ENCODE results near the gene ACOT7.

ACOT7 gene

DNA sequence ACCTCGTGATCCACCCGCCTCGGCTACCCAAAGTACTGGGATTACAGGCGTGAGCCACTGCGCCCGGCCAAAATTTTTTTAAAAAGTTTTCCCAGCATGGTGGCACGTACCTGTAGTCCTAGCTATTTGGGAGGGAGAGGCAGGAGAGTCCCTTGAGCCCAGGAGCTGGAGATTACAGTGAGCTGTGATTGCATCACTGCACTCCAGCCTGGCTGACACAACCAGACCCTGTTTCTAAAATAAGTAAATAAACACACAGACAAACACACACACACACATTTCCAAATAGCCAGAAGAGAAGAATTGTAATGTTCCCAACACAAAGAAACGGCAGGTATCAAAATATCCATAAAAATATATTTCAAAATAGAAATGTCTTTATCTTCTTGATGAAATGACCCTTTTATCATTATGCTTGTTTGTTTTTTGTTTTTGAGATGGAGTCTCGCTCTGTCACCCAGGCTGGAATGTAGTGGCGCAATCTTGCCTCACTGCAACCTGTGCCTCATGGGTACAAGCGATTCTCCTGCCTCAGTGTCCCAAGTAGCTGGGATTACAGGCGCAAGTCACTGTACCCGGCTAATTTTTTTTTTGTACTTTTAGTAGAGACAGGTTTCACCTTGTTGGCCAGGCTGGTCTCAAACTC is 16.8 kb upstream of the ACOT7 start:
- Histone ChIP-seq H3K36me3 (replicated peaks; ENCODE audit: insufficient read depth, low read length) (no peaks in the 10 kb centered on the region), H3K27ac (ENCODE audit: low read length) (no peak overlapping the region), H4K20me1 (ENCODE audit: insufficient read depth, low read length) (no peaks in the 10 kb centered on the region), H3K9me3 (replicated peaks; ENCODE audit: insufficient read depth, low read length) (no peaks in the 10 kb centered on the region), H2AFZ (ENCODE audit: low read length) (no peak overlapping the region), H3F3A (ENCODE audit: insufficient read depth, low read length) (peaks cover 5% of the 10 kb centered on the region; the same call in 1 of the 2 replicates), H3K27me3 (replicated peaks; ENCODE audit: insufficient read depth, low read length) (peaks cover 63% of the 10 kb centered on the region), H3K9me2 (replicated peaks; ENCODE audit: insufficient read depth, low read length) (no peaks in the 10 kb centered on the region), H3K9ac (ENCODE audit: low read length) (no peak overlapping the region), H3K4me2 (ENCODE audit: low read depth, low read length) (no peak overlapping the region), H3K79me2 (ENCODE audit: low read length) (no peaks in the 10 kb centered on the region), H3K4me3 (ENCODE audit: low read length) (no peak overlapping the region), H3K4me1 (ENCODE audit: low read length) (peaks cover 4% of the 10 kb centered on the region; the same call in 1 of the 2 replicates)
- DNase-seq, result no peak
- TF ChIP-seq EZH2phosphoT487 (IDR thresholded peaks at IDR 0.05; ENCODE audit: low read length) (no peak), EZH2 (optimal IDR thresholded peaks at IDR 0.05; ENCODE audit: low read depth, low read length) (no peak)
- TF ChIP-seq, protein P1, sequence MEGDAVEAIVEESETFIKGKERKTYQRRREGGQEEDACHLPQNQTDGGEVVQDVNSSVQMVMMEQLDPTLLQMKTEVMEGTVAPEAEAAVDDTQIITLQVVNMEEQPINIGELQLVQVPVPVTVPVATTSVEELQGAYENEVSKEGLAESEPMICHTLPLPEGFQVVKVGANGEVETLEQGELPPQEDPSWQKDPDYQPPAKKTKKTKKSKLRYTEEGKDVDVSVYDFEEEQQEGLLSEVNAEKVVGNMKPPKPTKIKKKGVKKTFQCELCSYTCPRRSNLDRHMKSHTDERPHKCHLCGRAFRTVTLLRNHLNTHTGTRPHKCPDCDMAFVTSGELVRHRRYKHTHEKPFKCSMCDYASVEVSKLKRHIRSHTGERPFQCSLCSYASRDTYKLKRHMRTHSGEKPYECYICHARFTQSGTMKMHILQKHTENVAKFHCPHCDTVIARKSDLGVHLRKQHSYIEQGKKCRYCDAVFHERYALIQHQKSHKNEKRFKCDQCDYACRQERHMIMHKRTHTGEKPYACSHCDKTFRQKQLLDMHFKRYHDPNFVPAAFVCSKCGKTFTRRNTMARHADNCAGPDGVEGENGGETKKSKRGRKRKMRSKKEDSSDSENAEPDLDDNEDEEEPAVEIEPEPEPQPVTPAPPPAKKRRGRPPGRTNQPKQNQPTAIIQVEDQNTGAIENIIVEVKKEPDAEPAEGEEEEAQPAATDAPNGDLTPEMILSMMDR (IDR thresholded peaks at IDR 0.05; ENCODE audit: low read length), result no peak

DNA sequence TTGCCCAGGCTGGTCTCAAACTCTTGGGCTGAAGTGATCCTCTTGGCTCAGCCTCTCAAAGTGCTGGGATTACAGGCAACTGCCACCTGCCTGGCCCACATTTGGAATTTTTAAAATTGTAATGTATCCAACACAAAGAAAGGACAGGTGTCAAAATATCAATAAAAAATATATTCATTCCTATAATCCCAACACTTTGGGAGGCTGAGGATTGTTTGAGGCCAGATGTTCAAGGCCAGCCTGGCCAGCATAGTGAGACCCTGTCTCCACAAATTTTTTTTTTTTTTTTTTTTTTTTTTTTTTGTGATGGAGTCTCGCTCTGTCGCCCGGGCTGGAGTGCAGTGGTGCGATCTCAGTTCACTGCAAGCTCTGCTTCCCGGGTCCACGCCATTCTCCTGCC is 16.2 kb upstream of the ACOT7 start:
- Histone ChIP-seq H2AFZ (ENCODE audit: low read length) (no peak overlapping the region), H3K27me3 (replicated peaks; ENCODE audit: insufficient read depth, low read length) (peaks cover 65% of the 10 kb centered on the region), H3K27ac (ENCODE audit: low read length) (no peak overlapping the region), H3K4me1 (ENCODE audit: low read length) (no peaks in the 10 kb centered on the region; the same call in 1 of the 2 replicates), H3K4me3 (ENCODE audit: low read length) (no peak overlapping the region), H4K20me1 (ENCODE audit: insufficient read depth, low read length) (no peaks in the 10 kb centered on the region), H3K9ac (ENCODE audit: low read length) (no peak overlapping the region), H3K36me3 (replicated peaks; ENCODE audit: insufficient read depth, low read length) (no peaks in the 10 kb centered on the region), H3K4me2 (ENCODE audit: low read depth, low read length) (no peak overlapping the region), H3K9me3 (replicated peaks; ENCODE audit: insufficient read depth, low read length) (no peaks in the 10 kb centered on the region), H3F3A (ENCODE audit: insufficient read depth, low read length) (peaks cover 2% of the 10 kb centered on the region; the same call in 1 of the 2 replicates), H3K9me2 (replicated peaks; ENCODE audit: insufficient read depth, low read length) (no peaks in the 10 kb centered on the region), H3K79me2 (ENCODE audit: low read length) (no peaks in the 10 kb centered on the region)
- no peak for DNase-seq
- TF ChIP-seq EZH2 (optimal IDR thresholded peaks at IDR 0.05; ENCODE audit: low read depth, low read length), result no peak
- TF ChIP-seq EZH2phosphoT487 (IDR thresholded peaks at IDR 0.05; ENCODE audit: low read length), result no peak

DNA sequence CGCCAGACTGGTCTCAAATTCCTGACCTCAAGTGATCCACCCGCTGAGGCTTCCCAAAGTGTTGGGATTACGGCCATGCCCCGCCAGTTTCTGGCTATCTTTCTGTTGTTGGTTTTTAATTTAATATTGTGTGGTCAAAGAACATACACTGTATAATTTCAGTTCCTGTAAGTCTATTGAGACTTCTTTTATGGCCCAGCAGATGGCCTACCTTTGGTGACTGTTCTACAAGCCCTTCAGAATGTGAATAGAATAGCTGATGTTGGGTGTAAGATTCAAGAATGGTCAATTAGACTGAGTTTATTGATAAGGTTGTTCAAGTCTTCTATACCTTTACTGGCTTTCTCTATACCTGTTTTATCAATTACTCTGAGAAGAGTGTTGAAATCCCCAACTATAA is 15.5 kb upstream of the ACOT7 start:
- no peak for DNase-seq
- H3K27me3 ChIP-seq (replicated peaks; ENCODE audit: insufficient read depth, low read length), result peaks cover 66% of the 10 kb centered on the region
- no peak overlapping the region for H3K4me2 ChIP-seq (ENCODE audit: low read depth, low read length)
- no peaks in the 10 kb centered on the region for H3F3A ChIP-seq (ENCODE audit: insufficient read depth, low read length)
- H3K4me3 ChIP-seq (ENCODE audit: low read length), result no peak overlapping the region
- H3K9me3 ChIP-seq (replicated peaks; ENCODE audit: insufficient read depth, low read length), result no peaks in the 10 kb centered on the region
- no peaks in the 10 kb centered on the region for H3K36me3 ChIP-seq (replicated peaks; ENCODE audit: insufficient read depth, low read length)
- H2AFZ ChIP-seq (ENCODE audit: low read length), result no peak overlapping the region
- H4K20me1 ChIP-seq (ENCODE audit: insufficient read depth, low read length), result no peaks in the 10 kb centered on the region
- no peak for TF ChIP-seq EZH2 (optimal IDR thresholded peaks at IDR 0.05; ENCODE audit: low read depth, low read length)
- TF ChIP-seq, protein P1 (IDR thresholded peaks at IDR 0.05; ENCODE audit: low read length), result no peak
- TF ChIP-seq EZH2phosphoT487 (IDR thresholded peaks at IDR 0.05; ENCODE audit: low read length), result no peak
- no peak overlapping the region for H3K9ac ChIP-seq (ENCODE audit: low read length)
- H3K4me1 ChIP-seq (ENCODE audit: low read length), result no peaks in the 10 kb centered on the region
- H3K27ac ChIP-seq (ENCODE audit: low read length), result no peak overlapping the region
- no peaks in the 10 kb centered on the region for H3K79me2 ChIP-seq (ENCODE audit: low read length)
- no peaks in the 10 kb centered on the region for H3K9me2 ChIP-seq (replicated peaks; ENCODE audit: insufficient read depth, low read length)

DNA sequence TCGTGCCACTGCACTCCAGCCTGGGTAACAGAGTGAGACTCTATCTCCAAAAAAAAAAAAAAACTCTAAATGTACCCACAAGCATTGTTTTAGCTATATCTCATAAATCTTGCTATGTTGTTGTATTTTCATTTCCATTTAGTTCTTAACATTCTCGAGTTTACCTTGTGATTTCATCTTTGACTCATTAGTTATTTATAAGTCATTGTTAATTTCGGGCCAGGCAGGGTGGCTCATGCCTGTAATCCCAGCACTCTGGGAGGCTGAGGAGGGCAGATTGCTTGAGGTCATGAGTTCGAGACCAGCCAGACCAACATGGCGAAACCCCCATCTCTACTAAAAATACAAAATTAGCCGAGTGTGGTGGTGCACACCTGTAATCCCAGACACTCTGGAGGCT is 14.5 kb upstream of the ACOT7 start:
- no peaks in the 10 kb centered on the region for H3K9me3 ChIP-seq (replicated peaks; ENCODE audit: insufficient read depth, low read length)
- no peaks in the 10 kb centered on the region for H3K36me3 ChIP-seq (replicated peaks; ENCODE audit: insufficient read depth, low read length)
- no peak overlapping the region for H2AFZ ChIP-seq (ENCODE audit: low read length)
- H3K27me3 ChIP-seq (replicated peaks; ENCODE audit: insufficient read depth, low read length), result peaks cover 62% of the 10 kb centered on the region
- DNase-seq, result no peak
- no peaks in the 10 kb centered on the region for H4K20me1 ChIP-seq (ENCODE audit: insufficient read depth, low read length)
- H3K27ac ChIP-seq (ENCODE audit: low read length), result no peak overlapping the region
- H3K9ac ChIP-seq (ENCODE audit: low read length), result no peak overlapping the region
- no peaks in the 10 kb centered on the region for H3K4me1 ChIP-seq (ENCODE audit: low read length)
- no peak overlapping the region for H3K4me2 ChIP-seq (ENCODE audit: low read depth, low read length)
- H3F3A ChIP-seq (ENCODE audit: insufficient read depth, low read length), result no peaks in the 10 kb centered on the region
- TF ChIP-seq EZH2phosphoT487 (IDR thresholded peaks at IDR 0.05; ENCODE audit: low read length) (no peak), EZH2 (optimal IDR thresholded peaks at IDR 0.05; ENCODE audit: low read depth, low read length) (no peak)
- TF ChIP-seq, protein P1 (IDR thresholded peaks at IDR 0.05; ENCODE audit: low read length), result no peak
- no peak overlapping the region for H3K4me3 ChIP-seq (ENCODE audit: low read length)
- H3K79me2 ChIP-seq (ENCODE audit: low read length), result no peaks in the 10 kb centered on the region
- H3K9me2 ChIP-seq (replicated peaks; ENCODE audit: insufficient read depth, low read length), result no peaks in the 10 kb centered on the region
